GM21423 (cell line): ENCODE data around the gene MCTP2.

Experiments
- ATAC-seq: cut with Tn5 transposase; IDR thresholded peaks from one replicate; pipeline ENCODE4 v1.9.1; 2021; ENCODE audit warnings: mild to moderate bottlenecking, moderate library complexity; ENCODE audit not compliant: unreplicated experiment

MCTP2 gene

GRCh38 chr15:94336817-94337467, 105.6 kb downstream of the MCTP2 start:
- no peak for ATAC-seq

GRCh38 chr15:94338243-94338846, 107.0 kb downstream of the MCTP2 start:
- ATAC-seq: no peak

- ATAC-seq: no peak
Measured at GRCh38 chr15:94346282-94346681, 114.9 kb downstream of the MCTP2 start.

GRCh38 chr15:94348084-94348483, 116.7 kb downstream of the MCTP2 start:
- ATAC-seq: no peak

GRCh38 chr15:94351031-94351535, 119.7 kb downstream of the MCTP2 start:
- no peak for ATAC-seq

GRCh38 chr15:94352636-94353487, 121.5 kb downstream of the MCTP2 start:
- no peak for ATAC-seq

- ATAC-seq: no peak
Measured at GRCh38 chr15:94353488-94353820, 122.1 kb downstream of the MCTP2 start.

- ATAC-seq: no peak
Measured at GRCh38 chr15:94354655-94355054, 123.3 kb downstream of the MCTP2 start.

- ATAC-seq: no peak
Measured at GRCh38 chr15:94359716-94360115, 128.4 kb downstream of the MCTP2 start.

- no peak for ATAC-seq
Measured at GRCh38 chr15:94360251-94360685, 128.9 kb downstream of the MCTP2 start.

GRCh38 chr15:94362385-94363092, 131.2 kb downstream of the MCTP2 start:
- no peak for ATAC-seq

- no peak for ATAC-seq
Measured at GRCh38 chr15:94363382-94363781, 132.0 kb downstream of the MCTP2 start.

- ATAC-seq: no peak
Measured at GRCh38 chr15:94366781-94367180, 135.4 kb downstream of the MCTP2 start.

GRCh38 chr15:94367726-94368535, 136.6 kb downstream of the MCTP2 start:
- no peak for ATAC-seq

- no peak for ATAC-seq
Measured at GRCh38 chr15:94370206-94370935, 139.0 kb downstream of the MCTP2 start.

GRCh38 chr15:94370936-94371285, 139.6 kb downstream of the MCTP2 start:
- no peak for ATAC-seq

GRCh38 chr15:94372821-94373220, 141.5 kb downstream of the MCTP2 start:
- ATAC-seq: no peak

- no peak for ATAC-seq
Measured at GRCh38 chr15:94375997-94376396, 144.6 kb downstream of the MCTP2 start.

GRCh38 chr15:94379986-94380385, 148.6 kb downstream of the MCTP2 start:
- no peak for ATAC-seq

- ATAC-seq: no peak
Measured at GRCh38 chr15:94380798-94381197, 149.4 kb downstream of the MCTP2 start.
